ENCODE data around the gene RETSAT.
"Not testable (repeated sequence)": the region's sequence is repeated elsewhere in the genome, so short reads cannot be mapped to it uniquely, and the experiment has no call there.

RETSAT gene

GRCh38 chr2:85329701-85330100 is 24.6 kb downstream of the RETSAT start:
- not testable (repeated sequence) for DNase-seq

- no peak for DNase-seq
These were observed 25.1 kb downstream of the RETSAT start for GRCh38 chr2:85329181-85329651.

DNA sequence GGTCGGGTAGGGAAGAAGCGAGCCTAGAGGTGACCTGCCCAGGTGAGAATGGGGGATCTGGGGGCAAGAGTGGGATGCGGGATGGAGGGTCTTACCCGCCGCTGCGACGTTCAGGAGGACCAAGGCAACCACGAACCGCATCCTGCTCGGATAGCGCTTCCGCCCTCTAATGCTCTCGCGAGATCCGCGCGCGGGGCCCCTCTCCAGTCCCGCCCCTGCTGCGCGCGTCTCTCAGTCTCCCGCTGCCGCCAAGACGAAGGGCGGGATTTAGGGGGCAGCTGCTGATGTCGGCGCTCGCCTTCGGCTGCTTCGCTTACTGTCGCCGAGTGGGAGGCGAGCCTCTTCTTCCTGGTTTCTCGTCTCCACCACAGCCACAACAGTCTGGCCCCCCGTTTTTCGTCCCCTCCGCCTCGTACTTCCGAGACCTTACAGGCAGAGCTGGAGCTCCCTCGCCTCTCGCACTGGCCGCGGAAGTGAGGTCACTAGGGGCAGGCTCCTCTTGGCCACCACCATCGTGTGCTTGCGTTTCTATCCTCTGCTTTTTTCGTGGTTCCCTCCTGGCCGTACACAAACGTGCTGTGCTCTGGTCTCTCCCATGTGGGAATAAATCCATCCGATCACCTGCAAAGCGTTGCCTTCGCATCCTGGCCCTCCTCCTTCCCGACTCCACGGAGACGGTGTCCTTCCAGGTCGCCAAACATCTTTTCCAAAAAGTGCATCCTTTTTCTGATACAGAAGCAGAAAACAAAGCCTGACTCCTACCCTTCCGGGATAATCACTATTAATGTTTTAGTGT is 26.3 kb downstream of the RETSAT start, which contains the start of gene TGOLN2:
TGOLN2 (minus strand) TSS at position 168 of the 796 bp plus-strand sequence; CDS start at position 141, 27 bp downstream.
- DNase-seq, result peak; percentile 94

- peak; percentile 66 for DNase-seq
These were observed 27.0 kb downstream of the RETSAT start for GRCh38 chr2:85327160-85327821.

- DNase-seq, result peak; percentile 83
These were observed 27.7 kb downstream of the RETSAT start for GRCh38 chr2:85326406-85327159.

- DNase-seq, result no peak
These were observed 28.9 kb downstream of the RETSAT start for GRCh38 chr2:85325466-85325811.

DNA sequence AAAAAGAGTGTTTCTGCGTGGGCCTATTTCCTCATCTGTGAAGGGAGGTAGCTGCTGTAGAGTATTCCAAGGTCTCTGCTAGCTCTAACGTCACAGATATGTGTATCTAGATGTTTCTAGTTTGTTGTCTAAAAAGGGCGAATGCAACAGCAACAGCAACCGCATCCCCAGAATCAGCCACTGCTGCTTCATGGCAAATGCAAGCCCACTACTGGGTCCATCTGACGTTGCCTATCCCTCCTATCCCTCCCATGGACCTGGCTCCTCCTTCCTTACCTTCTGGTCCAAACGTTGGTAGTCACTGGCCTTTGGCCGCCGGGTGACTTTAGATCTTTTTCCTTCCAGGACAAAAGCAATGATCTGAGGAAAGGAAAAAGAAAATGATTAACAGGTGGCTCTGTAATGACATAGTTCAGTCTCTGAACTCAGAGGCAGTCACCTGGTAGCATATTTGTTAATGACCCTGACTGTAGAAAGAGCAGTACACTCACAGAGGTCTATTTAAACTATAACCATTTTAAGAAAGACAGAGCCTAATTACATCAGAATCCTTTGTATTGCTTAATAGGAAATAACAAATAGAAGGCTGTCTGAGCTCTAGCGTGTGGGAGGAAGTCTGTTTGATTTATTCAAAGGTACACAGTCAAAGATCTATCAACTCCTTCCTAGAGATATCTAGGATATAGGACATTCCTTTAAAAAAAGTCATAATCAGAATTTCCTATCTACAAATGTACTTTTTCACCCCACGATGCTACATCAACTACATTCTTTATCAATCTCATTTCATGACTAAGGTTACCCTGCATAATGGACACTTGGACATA is 29.5 kb downstream of the RETSAT start:
- DNase-seq, result no peak

DNA sequence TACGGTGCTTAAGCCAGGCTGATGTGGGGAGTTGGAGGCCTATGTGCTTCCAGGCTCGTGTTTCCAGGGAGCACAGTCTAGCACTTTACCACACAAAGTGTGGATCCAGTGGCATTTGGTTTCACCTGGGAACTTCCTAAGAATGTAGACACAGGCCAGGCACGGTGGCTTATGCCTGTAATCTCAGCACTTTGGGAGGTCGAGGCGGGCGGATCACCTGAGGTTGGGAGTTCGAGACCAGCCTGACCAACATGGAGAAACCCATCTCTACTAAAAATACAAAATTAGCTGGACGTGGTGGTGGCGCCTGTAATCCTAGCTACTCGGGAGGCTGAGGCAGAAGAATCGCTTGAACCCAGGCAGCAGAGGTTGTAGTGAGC is 30.4 kb downstream of the RETSAT start:
- DNase-seq, result not testable (repeated sequence)

DNA sequence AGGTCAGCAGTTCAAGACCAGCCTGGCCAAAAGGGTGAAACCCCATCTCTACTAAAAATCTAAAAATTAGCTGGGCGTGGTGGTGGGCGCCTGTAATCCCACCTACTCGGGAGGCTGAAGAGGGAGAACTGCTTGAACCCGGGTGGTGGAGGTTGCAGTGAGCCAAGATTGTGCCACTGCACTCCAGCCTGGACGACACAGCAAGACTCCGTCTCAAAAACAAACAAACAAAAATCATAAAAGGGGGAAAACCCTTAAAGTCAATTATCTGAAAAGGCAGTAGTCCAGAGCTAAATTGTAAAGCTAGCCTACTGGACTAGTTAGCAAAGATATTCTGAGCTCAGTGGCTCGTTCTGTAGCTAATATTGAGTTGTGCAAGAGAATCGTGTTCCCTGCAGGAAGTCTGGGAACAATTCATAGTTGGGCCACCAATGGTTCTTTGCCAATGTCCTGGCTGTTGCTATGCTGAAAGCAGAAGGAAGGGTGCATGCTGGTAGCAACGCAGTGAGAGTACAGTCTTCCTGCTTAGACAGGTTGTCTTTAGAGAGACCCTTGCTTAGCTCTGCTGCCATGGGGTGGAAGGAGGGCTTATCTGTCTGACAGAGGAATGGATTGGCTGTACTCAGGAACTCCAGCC is 30.9 kb downstream of the RETSAT start:
- no peak for DNase-seq

DNA sequence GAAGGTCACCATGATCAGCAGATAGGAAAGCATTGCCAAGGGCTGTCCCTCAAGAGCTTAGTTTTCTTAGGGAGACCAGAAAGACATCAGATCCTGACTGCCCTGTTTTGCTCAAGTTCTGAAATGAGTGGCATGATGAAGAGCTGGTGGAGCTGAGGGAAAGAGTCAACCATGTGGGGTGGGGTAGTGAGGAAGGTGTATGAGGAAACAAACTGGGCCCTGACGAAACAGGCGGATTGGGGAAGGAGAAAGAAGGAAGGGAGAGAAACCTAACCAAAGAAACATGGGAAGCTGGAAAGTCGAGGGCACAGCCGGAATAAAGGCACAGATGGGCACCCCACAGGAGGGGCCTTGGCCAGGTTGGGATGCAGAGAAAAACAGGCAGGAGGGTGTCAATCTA is 34.5 kb downstream of the RETSAT start:
- DNase-seq, result no peak

- DNase-seq, result peak; percentile 43
These were observed 35.9 kb downstream of the RETSAT start for GRCh38 chr2:85318222-85319074.

- not testable (repeated sequence) for DNase-seq
These were observed 38.4 kb downstream of the RETSAT start for GRCh38 chr2:85315921-85316320.

- DNase-seq, result no peak
These were observed 39.5 kb downstream of the RETSAT start for GRCh38 chr2:85314884-85315242.

DNA sequence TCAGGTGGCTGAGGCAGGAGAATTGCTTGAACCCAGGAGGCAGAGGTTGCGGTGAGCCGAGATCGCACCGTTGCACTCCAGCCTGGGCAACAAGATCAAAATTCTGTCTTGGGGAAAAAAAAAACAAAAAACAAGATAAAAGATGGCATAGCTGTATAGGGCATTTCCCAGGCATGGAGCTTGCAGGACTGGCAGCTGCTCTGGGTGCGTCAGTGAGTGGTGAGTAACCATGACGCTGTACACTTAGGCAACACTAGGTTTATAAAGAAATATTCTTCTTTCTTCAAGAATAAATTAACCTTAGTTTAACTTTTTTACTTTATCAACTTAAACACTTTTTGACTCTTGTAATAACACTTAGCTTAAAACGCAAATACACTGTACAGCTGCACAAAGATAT is 41.9 kb downstream of the RETSAT start:
- no peak for DNase-seq

GRCh38 chr2:85310330-85310729 is 44.0 kb downstream of the RETSAT start:
- DNase-seq, result no peak

- no peak for DNase-seq
These were observed 44.5 kb downstream of the RETSAT start for GRCh38 chr2:85309699-85310321.

GRCh38 chr2:85308896-85309555 is 45.3 kb downstream of the RETSAT start:
- no peak for DNase-seq

DNA sequence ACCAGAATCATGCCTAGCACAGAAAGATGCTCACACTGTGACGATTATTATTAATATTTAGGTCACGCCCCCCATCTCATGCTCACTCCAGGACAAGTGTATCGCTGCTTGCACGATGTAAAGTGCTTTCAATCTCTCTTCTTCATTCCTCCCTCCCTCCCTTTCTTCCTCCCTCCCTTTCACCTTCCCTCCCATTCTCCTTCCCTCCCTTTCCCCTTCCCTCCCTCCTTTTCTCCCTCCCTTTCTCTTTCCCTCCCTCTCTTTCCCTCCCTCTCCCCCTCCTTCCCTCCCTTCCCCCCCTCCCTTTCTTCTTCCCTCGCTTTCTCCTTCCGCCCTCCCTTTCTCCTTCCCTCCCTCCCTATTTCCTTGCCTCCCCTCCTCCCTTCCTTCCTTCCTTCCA is 46.1 kb downstream of the RETSAT start:
- DNase-seq, result no peak

DNA sequence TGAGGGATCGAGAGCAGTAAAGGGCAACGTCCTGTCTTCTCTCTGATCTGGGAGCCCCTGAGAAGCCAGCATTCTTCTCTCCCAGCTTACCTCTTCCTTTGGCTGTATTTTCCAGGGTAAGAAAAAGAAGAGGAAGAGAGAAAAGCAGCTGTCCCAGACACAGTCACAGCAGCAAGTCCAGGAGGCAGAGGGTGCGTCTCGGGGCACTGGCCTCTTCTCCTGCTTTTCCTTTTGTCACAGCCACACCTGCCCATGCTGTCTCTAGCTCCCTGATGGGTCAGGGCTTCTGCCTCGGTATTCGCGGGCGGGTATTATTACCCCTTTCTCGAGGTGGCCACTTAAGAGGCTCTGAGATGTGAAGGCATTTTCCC is 46.8 kb downstream of the RETSAT start:
- DNase-seq, result no peak
